ENCODE measurements around the gene ACSF3.
"Not testable (repeated sequence)": the region's sequence is repeated elsewhere in the genome, so short reads cannot be mapped to it uniquely, and the experiment has no call there.

The ACSF3 gene

DNA sequence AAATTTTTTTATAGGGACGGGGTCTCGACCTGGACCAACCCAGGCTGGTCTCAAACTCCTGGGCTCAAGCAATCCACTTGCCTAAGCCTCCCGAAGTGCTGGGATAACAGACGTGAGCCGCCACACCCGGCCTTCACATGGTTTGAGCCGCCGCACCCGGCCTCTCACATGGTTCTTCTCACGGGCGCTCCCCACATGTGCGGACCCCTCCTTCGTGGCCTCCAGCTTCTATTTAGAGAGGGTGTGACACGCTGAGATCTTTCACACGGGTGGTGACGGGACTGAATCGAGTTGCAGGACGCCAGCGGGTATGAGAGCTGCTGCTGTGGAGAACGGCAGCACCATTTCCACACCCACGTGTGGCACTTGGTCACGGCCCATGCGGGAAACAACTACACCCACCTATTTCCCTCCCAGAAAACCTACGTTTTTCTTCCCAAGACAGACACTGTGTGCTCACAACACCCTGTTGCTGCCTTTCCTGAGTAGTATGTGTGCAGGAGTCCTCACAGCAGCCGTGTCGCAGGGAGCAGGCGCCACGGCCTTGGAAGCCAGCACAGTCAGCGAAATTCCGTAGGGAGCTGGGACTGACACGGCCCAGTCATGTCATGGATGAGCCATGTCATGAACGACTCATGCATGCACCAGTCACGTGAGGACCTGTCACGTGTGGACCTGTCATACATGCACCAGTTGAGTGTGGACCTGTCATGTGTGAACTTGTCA is 20.1 kb upstream of the ACSF3 start:
- DNase-seq (ENCODE audit: low spot score), result no peak

DNA sequence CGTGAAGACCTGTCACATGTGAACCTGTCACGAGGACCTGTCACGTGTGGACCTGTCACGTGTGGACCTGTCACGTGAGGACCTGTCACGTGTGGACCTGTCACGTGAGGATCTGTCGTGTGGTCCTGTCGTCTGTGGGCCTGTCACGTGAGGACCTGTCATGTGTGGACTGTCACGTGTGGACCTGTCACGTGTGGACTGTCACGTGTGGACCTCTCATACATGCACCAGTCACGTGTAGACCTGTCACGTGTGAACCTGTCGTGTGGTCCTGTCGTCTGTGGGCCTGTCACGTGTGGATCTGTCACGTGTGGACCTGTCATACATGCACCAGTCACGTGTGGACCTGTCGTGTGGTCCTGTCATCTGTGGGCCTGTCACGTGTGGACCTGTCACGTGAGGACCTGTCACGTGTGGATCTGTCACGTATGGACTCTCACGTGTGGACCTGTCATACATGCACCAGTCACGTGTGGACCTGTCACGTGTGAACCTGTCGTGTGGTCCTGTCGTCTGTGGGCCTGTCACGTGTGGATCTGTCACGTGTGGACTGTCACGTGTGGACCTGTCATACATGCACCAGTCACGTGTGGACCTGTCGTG is 19.5 kb upstream of the ACSF3 start:
- not testable (repeated sequence) for DNase-seq (ENCODE audit: low spot score)

- no peak for DNase-seq (ENCODE audit: low spot score)
Observed at GRCh38 chr16:89074803-89075688, 18.6 kb upstream of the ACSF3 start.

DNA sequence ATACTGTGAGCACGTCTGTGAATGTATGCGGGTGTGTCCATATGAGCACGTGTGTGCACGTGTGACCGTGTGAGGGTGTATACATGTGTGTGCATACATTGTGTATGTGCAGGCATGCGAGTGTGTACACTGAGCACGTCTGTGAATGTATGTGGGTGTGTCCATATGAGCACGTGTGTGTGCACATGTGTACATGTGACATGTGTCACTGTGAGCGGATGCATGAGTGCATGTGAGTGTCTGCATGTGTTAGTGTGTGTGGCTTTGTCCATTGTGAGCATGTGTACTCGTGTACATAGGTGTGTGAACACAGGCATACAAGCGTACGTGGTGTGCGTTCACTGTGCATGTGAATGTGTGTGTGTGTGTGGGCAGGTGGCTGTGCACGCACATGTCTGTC is 17.5 kb upstream of the ACSF3 start:
- DNase-seq (ENCODE audit: low spot score), result no peak

DNA sequence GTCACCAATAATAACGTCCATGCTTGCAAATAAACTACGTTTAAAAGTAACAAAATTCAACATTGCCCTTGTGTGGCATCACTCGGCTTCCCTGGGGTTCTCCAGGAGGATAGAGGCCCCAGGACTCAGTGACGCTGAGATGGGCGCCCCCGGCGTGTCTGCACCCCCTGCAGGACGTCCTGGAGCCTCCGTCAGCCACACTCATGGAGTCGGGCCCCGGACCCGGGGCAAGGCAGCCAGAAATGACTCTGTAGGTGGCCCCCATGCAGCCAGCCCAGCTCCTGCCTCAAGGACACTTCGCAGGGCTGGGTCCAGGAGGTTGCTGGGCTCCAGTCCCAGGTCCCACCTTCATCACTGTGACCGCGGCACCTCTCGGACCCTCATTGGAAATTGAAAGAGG is 16.6 kb upstream of the ACSF3 start:
- DNase-seq (ENCODE audit: low spot score), result no peak

DNA sequence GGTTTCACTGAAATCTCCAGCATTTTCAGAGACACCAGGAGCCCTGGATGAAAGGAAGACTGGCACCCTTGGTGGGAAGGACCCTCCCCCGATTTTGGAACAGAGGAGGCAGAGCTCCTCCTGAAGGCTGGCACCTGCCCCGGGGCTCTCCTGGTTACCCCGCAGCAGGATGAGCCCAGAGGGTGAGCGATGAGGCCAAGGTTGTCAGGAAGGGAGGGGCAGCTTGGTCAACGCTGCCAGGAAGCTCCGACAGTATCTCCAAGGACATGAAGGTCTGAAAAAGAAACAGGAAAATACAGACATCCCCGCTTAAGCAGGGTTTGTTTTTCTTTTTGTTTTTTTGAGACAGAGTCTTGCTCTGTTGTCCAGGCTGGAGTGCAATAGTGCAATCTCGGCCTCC is 15.5 kb upstream of the ACSF3 start:
- no peak for DNase-seq (ENCODE audit: low spot score)

DNA sequence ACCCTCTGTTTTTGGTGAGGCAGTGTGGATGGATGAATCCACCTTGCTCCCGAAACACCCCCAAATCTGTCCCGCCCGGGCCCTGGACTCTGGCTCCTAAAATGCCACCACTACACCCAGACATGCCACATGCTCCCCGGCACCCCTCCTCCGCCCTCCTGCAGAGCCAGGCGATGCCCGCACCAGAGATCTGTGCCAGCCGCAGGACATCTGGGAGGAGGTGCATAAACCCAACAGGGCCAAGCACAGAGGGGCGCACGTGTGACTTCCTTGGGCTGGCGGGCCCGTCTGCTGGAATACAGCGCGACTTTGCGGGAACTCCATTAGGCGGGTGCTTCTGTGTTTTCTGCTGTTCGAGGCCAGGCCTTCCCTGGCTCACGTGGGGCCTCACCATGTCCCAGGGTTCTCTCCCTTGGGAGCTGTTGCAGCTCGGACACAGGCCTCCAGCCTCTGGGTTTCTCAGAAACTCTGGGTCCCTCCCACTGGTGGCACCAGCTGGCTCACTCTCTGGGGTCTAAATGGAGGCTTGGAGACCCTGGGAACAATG is 14.1 kb upstream of the ACSF3 start:
- DNase-seq (ENCODE audit: low spot score), result no peak

DNA sequence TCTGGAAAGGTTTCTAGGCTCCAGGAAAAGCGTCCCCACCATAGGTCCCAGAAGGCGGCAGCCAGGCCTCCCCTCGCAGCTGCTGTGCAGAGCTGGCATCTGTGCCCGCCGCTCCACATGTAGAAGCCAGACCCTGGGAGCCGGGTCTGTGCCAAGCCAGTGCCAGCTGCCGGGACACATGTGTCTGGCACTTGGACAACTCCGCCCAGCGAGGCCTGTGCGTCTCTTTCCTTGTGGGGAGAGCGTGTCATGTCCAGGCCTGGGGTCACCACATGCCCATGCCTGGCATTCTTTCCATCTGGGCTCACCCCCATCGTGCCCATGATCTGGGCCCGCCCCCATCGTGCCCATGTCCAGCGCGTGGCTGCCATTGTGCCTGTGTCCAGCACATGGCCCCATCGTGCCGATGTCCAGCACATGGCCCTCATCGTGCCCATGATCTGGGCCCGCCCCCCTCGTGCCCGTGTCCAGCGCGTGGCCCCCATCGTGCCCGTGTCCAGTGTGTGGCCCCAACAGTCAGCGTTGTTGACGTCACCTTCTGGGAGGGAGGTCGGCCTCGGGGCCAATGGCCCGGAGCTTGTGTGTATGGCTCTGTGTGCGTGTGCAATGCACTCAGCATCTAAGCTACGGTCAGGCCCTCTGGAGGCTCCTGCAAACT is 13.3 kb upstream of the ACSF3 start:
- DNase-seq (ENCODE audit: low spot score), result no peak

DNA sequence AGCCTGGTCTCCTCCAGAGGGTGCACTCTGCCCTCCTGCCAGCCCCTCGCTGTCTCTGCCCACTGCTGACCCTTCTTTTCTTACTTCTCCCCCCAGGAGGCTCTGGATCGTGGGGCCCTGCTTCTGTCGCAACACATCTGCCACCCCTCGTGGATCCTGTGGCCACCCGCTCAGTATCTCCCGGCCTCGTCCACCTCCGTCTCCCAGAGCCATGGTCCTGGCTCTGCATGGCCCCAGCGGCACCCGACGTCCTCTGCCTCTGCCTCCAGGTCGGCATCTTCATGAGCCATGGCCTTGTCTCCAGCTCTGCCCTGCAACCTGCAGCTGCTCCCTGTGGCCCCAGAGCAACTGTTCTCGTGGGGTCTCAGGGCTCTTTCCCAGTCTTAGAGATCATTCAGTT is 12.1 kb upstream of the ACSF3 start:
- no peak for DNase-seq (ENCODE audit: low spot score)

DNA sequence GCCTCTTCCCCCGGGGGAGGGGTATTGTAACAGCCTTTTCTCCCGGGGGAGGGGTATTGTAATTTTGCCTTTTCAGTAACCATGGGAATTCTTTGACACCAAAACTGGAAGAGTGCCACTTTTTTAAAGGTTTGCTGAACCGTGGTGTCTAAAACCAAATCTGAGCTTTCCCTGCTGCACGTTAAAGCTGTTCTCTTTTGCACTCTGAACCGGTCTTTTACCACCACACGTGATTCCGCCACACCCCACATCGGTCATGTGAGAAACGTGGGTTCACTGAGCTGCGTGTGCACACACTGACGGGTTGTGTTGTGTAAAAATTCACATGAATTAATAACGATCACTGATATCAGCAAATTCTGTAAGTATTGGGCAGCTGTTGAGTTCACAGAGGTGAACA is 9.2 kb upstream of the ACSF3 start:
- no peak for DNase-seq (ENCODE audit: low spot score)

DNA sequence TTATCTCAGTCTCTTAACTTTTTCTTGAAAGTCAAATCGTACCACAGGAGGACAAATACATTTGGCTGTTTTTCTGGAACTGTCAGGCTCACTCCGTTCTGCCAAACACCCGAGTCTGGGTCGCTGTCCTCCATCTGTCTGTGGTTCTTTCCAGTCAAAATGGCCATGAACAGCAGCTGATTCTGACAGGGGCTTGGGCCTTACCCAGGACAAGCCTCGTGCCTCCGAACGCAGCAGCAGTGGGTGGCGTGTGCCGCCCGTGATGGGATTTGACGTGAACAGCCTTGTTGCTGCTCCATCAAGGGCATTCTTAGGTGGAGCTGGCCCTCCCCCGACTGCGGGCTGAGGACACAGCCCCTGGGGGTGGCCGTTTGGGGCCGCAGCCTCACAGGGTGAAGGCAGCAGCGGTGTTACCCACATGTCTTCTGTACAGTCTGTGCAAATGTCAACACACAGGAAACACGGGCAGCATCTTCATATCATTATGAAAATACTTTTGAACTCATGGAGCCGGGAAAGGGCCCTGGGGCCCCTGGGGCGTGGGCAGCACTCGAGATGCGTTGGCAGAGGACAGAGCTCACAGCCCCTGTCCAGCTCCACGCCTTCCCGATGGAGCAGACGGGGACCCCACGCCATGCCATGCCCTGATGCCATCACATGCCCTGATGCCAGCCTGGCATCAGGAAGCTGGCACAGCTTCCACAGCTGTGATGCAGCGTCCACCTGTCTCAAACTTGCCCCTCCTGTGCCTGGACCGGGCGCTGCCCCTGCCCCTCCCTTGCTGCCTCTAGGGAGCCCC is 8.6 kb upstream of the ACSF3 start:
- DNase-seq (ENCODE audit: low spot score), result no peak

DNA sequence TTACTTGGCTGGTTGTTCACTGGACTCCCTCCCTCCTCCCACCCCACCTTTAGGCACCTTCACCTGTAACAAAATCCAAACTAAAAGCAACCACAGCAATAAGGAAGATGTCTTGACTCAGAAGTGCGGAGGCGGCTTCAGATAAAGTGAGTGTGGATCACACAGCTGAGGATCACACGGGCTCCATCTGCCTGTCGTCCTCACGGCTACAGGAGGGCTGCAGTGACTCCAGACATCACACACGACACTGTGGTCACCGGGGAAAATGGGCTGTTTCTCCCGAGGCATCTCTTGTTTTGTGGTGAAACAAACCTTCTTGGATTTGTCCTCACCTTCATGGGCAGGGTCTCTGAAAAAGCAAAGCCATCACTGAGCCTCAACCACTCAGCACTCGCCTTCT is 7.9 kb upstream of the ACSF3 start:
- no peak for DNase-seq (ENCODE audit: low spot score)

DNA sequence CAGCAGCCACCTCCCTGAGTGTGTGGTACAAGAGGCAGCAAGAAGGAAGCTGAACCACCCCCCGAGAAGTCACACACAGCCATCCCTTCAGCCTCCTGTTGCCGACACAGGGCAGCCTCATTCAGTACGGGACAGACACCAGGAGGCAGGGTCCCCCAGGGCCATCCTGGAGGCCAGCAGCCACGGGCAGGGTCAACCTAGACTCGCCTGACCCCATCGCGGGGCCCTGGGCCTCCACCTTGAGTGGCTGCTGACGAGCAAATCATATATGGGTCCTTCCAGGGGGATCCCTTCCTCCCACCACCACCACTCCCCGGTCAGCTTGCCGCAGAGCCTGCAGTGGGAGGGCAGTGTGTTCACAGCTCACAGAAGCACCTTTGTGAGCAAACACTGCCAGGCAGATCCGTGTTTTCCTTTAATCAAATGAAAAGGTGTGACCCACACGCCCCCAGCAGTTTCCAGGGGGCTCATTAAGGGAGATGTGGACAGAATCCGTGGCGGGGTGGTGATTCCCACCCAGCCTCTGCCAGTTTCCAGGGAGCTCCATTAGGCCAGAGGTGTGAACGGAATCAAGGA is 5.6 kb upstream of the ACSF3 start:
- DNase-seq (ENCODE audit: low spot score), result no peak

DNA sequence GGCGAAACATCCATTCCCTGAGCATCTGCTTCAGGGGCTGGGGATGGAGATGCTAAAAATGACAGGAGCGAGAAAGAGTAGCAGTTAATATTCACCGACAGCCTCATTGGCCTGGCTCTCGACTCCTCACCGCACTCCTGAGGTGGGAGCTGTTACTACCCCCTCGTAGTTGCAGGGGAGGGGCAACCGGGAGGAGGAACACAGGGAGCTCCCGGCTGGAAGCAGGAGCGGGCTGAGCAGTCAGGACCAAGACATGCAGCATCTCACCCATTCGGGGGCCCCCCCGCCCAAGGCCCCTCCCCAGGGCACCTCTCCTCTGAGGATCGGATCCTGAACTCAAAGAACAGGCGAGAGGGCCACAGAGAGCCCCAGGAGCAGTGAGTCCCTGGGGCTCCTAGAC is 4.5 kb upstream of the ACSF3 start:
- no peak for DNase-seq (ENCODE audit: low spot score)

- DNase-seq (ENCODE audit: low spot score), result no peak
Observed at GRCh38 chr16:89090182-89090630, 3.4 kb upstream of the ACSF3 start.

DNA sequence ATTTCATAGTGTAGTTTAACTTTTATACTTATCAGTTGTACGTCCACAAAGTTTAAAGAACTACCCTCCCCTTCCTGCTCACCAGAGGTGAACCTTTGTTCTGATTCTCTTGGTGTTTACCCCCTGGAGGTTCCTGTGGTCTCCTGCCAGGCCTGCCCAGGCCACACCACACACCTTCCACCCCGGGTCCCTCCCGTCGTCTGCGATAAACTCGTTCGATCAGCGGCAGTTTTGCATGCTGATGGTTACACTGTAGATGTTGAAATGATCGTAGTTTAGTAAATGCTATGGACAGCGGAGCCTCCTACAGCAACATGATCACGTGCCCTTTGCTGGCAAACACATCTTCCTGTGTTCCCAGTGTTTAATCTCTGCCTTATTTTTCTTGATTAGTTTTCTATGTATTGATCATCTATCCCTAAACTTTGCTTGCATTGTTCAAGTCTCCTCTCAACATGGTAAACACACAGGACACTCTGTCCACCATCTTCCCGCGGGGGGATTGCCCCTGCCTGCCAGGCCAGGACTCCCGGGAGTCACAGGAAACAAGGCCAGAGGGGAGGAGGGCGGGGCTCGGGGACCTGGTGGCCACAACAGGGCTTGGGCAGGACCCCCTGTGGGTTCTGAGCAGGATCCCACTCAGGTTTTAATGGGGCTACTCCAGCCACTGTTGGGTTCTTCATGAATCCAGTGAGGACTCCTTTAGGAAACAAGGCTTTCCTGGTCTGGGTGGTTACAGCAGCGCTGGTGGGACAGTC is 2.8 kb upstream of the ACSF3 start:
- no peak for DNase-seq (ENCODE audit: low spot score)

- DNase-seq (ENCODE audit: low spot score), result no peak
Observed at GRCh38 chr16:89092013-89092412, 1.6 kb upstream of the ACSF3 start.

- not testable (repeated sequence) for DNase-seq (ENCODE audit: low spot score)
Observed at GRCh38 chr16:89093252-89093601, 425 bp upstream of the ACSF3 start.

GRCh38 chr16:89094252-89094879 is 714 bp downstream of the ACSF3 start:
- DNase-seq (ENCODE audit: low spot score), result no peak

DNA sequence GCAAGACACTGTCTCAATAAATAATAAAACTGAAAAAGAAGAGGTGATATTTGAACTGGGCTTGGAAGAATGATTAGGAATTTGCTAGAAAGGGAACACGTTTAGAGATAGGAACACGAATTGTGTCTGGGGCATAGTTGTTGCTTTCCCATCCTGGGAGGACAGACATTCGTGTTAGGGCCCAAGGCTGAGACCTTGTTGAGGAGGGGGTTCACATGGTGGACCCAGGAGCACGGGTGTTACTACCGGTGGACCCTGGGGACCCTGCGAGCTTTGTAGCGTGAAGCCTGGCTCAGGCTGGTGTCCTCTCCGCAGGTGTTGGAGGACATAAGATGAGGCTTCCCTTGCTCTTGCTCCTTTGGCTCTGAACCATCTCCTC is 1.2 kb downstream of the ACSF3 start:
- DNase-seq (ENCODE audit: low spot score), result no peak

All from HuH-7 (cell line).